Retinal pigment epithelial cell (primary cell): ENCODE data around the gene SBK2.
"Not testable (repeated sequence)": the region's sequence is repeated elsewhere in the genome, so short reads cannot be mapped to it uniquely, and the experiment has no call there.

Source experiments
- DNase-seq: peaks from one replicate; pipeline ENCODE4 v3.0.0-alpha.2; 2010; ENCODE audit warnings: low read depth
- H3K4me3 ChIP-seq: 2 replicates; pipeline ENCODE4 v1.5.1; 2011; ENCODE audit warnings: mild to moderate bottlenecking, low read length, control low read depth, moderate library complexity
- TF ChIP-seq, protein P1 (sequence below): conservative IDR thresholded peaks from 2 replicates; pipeline ENCODE4 v1.5.1; 2011; ENCODE audit warnings: low read depth, low read length, control low read depth, inconsistent platforms

Gene SBK2

DNA sequence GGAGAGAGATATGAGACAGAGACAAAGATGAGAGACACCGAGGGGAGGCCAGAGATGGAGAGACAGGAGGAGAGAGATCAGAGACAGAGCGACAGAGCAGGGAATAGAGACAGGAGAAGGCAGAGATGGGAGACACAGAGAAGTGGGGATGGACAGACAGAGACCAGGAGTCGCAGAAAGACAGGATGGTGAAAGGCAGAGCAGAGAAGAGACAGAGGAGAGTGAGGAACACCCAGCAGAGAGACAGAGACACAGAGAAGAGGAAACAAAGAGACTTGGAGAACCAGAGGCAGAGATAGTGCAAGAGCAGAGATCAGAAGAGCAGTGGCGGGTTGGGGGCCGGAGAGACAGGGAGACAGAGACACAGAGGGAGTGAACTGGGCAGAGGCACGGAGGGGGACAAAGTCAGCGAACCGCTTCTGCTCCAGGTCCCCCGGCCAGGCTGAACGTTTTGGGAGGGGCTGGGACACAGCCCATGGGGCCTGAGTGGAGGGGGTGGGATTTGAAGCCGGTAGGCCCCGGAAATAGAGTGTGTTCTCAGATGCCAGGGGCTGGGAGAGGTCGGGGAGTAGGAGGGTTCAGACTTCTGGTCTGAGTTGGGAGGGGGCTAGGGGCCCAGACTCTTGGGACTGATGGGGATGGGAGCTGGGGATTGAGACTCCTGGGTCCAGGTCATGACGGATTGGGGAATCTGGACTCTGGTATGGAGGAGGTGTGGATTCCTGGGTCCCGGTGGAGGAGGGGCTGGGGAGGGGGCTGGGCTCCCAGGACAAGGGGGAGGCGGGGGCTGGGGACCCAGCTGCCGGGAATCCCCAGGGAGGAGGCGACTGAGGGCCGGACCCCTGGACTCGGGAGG lies 43.1 kb upstream of the SBK2 start:
- H3K4me3 ChIP-seq, result peak overlapping the region; percentile 89
- DNase-seq, result no peak
- TF ChIP-seq, protein P1, sequence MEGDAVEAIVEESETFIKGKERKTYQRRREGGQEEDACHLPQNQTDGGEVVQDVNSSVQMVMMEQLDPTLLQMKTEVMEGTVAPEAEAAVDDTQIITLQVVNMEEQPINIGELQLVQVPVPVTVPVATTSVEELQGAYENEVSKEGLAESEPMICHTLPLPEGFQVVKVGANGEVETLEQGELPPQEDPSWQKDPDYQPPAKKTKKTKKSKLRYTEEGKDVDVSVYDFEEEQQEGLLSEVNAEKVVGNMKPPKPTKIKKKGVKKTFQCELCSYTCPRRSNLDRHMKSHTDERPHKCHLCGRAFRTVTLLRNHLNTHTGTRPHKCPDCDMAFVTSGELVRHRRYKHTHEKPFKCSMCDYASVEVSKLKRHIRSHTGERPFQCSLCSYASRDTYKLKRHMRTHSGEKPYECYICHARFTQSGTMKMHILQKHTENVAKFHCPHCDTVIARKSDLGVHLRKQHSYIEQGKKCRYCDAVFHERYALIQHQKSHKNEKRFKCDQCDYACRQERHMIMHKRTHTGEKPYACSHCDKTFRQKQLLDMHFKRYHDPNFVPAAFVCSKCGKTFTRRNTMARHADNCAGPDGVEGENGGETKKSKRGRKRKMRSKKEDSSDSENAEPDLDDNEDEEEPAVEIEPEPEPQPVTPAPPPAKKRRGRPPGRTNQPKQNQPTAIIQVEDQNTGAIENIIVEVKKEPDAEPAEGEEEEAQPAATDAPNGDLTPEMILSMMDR, result no peak

DNA sequence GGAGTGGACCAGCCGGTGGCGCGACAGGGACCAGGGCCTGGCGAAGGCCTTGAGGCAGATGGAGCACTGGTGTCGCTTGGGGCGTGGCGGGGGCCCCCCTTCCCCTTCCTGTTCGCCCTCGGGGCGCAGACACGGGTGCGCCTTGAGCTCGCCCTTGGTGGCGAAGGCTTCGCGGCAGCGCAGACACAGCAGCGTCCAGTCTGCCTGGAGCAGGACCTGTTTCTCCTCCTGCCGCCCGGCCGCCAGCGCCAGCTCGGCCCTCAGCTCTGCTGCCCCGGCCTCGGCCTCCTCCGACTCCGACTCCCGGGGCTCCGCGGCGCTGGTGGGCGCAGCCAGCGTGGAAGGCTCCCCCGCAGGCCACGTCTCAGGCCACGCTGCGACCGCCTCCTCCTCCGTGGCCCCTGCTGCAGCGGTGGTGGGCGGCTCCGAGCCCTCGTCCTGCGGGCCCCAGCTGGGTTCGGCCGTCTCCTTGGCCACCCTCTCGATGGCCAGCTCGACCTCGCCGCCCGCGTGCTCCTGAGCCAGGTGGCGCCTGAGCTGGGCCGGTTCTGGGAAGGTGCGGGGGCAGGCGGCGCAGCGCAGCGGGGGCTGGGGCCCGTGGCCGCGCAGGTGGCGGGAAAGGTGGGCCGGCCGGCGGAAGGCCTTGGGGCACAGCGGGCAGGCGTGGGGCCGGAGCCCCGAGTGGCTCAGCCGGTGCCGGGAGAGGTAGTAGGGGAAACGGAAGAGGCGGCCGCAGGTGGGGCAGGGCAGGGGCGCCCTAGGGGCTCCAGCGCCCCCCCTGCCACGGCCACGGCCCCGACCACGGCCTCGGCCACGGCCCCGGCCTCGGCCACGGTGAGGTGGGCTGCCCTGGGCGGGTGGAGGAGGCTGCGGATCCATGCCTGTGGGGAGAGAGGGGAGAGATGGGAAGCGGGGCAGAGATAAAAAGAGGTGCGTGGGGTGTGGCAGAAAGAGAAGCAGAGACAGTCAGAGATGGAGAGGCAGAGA lies 42.1 kb upstream of the SBK2 start:
- TF ChIP-seq, protein P1, result no peak
- H3K4me3 ChIP-seq, result peak overlapping the region; percentile 89
- no peak for DNase-seq

DNA sequence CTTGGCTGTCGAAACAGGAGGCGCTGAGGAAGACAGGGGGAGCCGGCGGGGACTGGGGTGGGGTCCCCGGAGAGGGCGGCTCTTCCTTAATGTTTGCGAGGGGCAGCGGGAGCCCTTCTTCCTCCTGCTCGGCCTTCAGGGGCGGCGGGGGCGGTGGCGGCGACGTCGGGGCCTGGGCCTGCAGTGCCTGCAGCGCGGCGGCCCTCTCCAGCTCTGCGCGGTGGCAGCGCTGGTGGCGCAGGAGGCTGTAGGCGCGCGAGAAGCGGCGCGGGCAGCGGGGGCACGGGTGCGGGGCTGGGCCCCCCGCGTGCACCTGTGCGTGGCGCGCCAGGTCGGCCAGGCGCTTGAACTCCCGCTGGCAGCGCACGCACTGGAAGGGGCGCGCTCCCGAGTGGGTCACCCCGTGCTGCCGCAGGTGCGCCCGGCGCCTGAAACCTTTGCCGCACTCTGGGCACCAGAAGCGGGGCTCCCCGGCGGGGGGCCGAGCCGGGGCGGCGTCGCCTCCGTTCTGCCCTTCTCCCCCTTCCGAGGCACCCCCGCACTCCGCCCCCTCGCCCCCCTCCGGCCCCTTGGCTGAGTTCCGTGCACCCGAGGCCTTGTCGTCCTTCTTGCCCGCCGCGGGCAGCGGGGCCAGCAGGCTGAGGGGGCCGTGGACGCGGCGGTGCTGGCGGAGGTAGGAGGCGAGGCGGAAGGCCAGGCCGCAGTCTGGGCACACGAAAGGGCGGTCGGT lies 41.3 kb upstream of the SBK2 start:
- TF ChIP-seq, protein P1, result no peak
- no peak overlapping the region for H3K4me3 ChIP-seq
- no peak for DNase-seq

DNA sequence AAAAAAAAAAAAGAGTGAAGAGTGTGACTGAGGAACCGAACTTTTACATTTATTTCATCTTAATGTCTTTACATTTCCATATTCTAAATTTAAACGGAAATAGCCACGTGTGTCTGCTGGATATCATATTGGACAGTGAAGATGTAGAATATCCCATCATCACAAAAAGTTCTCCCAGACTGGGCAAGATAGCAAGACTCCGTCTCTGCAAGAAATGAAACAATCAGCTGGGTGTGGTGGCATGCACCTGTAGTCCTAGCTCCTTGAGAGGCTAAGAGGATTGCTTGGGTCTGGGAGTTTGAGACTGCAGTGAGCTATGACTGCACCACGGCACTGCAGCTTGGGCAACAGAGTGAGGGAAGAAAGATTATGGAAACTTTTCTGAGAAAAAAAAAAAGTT lies 39.8 kb upstream of the SBK2 start:
- DNase-seq, result no peak
- TF ChIP-seq, protein P1, result no peak
- no peak overlapping the region for H3K4me3 ChIP-seq

DNA sequence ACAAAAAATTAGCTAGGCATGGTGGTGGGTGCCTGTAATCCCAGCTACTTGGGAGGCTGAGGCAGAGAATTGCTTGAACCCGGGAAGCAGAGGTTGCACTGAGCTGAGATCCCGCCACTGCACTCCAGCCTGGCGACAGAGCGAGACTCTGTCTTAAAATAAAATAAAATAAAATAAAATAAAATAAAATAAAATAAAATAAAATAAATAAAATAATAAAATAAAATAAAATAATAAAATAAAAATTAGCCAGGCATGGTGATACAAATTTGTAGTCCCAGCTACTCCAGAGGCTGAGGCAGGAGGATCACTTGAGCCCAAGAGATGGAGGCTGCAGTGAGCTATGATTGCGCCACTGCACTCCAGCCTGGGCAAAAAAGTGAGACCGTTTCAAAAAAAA lies 37.0 kb upstream of the SBK2 start:
- H3K4me3 ChIP-seq, DNase-seq: not testable (repeated sequence)

DNA sequence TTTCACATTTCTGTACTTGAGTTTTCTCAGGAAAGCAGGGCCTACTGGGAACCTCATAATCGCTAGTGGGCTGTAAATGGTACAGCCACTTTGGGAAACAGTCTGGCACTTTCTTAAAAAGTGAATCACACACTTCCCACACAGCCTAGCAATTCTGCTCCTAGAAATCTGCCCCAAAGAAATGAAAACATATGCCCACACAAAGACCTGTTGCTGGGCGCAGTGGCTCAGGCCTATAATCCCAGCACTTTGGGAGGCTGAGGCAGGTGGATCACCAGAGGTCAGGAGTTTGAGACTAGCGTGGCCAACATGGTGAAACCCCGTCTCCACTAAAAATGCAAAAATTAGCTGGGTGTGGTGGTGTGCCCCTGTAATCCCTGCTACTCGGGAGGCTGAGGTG lies 32.5 kb upstream of the SBK2 start:
- not testable (repeated sequence) for H3K4me3 ChIP-seq, DNase-seq

DNA sequence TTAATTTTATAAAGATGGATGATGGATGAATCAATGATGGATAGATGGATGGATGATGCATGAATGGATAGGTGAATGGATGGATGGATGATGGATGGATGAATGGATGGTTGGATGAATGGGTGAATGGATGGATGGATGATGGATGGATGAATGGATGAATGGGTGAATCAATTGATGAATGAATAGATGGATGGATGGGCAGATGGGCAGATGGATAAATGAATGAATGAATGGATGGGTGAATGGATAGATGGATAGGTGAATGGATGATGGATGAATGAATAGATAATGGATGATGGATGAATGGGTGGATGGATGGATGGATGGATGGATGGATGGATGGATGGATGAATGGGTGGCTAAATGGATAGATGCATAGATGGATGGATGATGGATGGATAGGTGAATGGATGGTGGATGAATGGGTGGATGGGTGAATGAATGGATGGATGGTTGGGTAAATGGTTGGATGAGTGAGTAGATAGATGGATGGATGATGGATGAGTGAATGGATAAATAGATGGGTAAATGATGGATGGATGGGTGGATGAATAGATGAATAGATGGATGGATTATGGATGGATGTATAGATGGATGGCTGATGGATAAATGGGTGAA lies 30.9 kb upstream of the SBK2 start:
- H3K4me3 ChIP-seq, result no peak overlapping the region
- TF ChIP-seq, protein P1, result no peak
- DNase-seq, result no peak
